OCI-LY3 (cell line): ENCODE results near the gene GPR32.
"Not testable (repeated sequence)": the region's sequence is repeated elsewhere in the genome, so short reads cannot be mapped to it uniquely, and the experiment has no call there.

ENCODE experiments used
- EZH2phosphoT487 ChIP-seq: fragments of 200-600 bp; shearing (Covaris generic); IDR thresholded peaks from 2 replicates; pipeline ENCODE4 v1.6.1; 2018; ENCODE audit warnings: antibody characterized with exemption, mixed run types, low read depth
- TF ChIP-seq, protein P1 (sequence below): fragments of 200-600, 300-600 bp; sonication (generic); IDR thresholded peaks from 2 replicates; pipeline ENCODE4 v1.5.1; 2014; ENCODE audit warnings: antibody characterized with exemption, low read length, low read depth

DNA sequence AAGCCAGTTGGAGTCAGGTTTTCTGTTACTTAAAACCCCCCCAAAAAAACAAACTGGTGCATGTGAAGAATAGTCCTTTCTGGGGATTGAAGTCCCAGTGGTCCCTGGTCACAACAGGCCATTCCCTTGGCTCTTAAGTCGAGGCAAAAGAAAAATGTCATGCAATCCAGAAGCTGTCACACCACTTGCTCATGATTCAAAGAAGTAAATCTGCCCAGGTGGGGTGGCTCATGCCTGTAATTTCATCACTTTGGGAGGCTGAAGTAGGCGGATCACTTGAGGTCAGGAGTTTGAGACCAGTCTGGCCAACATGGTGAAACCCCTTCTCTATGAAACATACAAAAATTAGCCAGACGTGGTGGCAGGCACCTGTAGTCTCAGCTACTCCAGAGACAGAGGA lies 8.8 kb upstream of the GPR32 start:
- TF ChIP-seq, protein P1, sequence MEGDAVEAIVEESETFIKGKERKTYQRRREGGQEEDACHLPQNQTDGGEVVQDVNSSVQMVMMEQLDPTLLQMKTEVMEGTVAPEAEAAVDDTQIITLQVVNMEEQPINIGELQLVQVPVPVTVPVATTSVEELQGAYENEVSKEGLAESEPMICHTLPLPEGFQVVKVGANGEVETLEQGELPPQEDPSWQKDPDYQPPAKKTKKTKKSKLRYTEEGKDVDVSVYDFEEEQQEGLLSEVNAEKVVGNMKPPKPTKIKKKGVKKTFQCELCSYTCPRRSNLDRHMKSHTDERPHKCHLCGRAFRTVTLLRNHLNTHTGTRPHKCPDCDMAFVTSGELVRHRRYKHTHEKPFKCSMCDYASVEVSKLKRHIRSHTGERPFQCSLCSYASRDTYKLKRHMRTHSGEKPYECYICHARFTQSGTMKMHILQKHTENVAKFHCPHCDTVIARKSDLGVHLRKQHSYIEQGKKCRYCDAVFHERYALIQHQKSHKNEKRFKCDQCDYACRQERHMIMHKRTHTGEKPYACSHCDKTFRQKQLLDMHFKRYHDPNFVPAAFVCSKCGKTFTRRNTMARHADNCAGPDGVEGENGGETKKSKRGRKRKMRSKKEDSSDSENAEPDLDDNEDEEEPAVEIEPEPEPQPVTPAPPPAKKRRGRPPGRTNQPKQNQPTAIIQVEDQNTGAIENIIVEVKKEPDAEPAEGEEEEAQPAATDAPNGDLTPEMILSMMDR = not testable (repeated sequence)
- TF ChIP-seq EZH2phosphoT487 = not testable (repeated sequence)
